HepG2 (cell line): ENCODE data around the gene TCF20. TPM values are rescaled to one million over a fixed set of nuclear protein-coding genes. Genes with fewer than 3 reads are reported as not detected.

Source experiments
- GTF2F1 ChIP-seq: fragments of 150-350 bp; IDR thresholded peaks from 2 replicates; pipeline ENCODE4 v1.6.1; 2014; ENCODE audit warnings: low read length
- ISL2 ChIP-seq: sonication (generic); formaldehyde crosslinking; IDR thresholded peaks from 2 replicates; pipeline ENCODE4 v1.5.0; 2020; ENCODE audit warnings: missing genetic modification reagents
- MEIS1 ChIP-seq: sonication (generic); formaldehyde crosslinking; IDR thresholded peaks from 2 replicates; pipeline ENCODE4 v1.9.0; 2021; ENCODE audit warnings: mild to moderate bottlenecking, missing genetic modification reagents, moderate library complexity, borderline replicate concordance
- MYC ChIP-seq: sonication (generic); formaldehyde crosslinking; IDR thresholded peaks from 2 replicates; pipeline ENCODE4 v1.9.0; 2021; ENCODE audit warnings: missing genetic modification reagents, borderline replicate concordance
- NR2F1 ChIP-seq, 2 experiments: fragments of 450-650 bp in 1 of 2; formaldehyde crosslinking in 1 of 2; IDR thresholded peaks; 2 replicates each; pipeline versions ENCODE4 v1.5.0 to v1.6.1; 2016 to 2020; ENCODE audit warnings: mild to moderate bottlenecking in 1 of 2, missing compliant biosample characterization in 1 of 2, missing genetic modification reagents in 1 of 2, moderate library complexity in 1 of 2
- PHB2 ChIP-seq: fragments of 450-650 bp; IDR thresholded peaks from 2 replicates; pipeline ENCODE4 v1.6.1; 2018; ENCODE audit not compliant: partially characterized antibody
- SIX4 ChIP-seq: sonication (generic); formaldehyde crosslinking; IDR thresholded peaks from 2 replicates; pipeline ENCODE4 v1.4.0; 2020; ENCODE audit warnings: missing genetic modification reagents
- SKI ChIP-seq: fragments of 450-650 bp; IDR thresholded peaks from one replicate; pipeline ENCODE4 v1.6.1; 2018; ENCODE audit warnings: mild to moderate bottlenecking; ENCODE audit not compliant: partially characterized antibody
- SUZ12 ChIP-seq: fragments of 150-350 bp; IDR thresholded peaks from 2 replicates; pipeline ENCODE4 v1.6.1; 2014; ENCODE audit warnings: low read depth, low read length
- TBX3 ChIP-seq: fragments of 450-650 bp; IDR thresholded peaks from 2 replicates; pipeline ENCODE4 v1.6.1; 2017; ENCODE audit warnings: antibody characterized with exemption, mild to moderate bottlenecking, inconsistent platforms, borderline replicate concordance
- ZKSCAN8 ChIP-seq: IDR thresholded peaks from 2 replicates; pipeline ENCODE4 v1.6.1; 2016; ENCODE audit warnings: borderline replicate concordance, missing genetic modification reagents, missing compliant biosample characterization
- ZNF256 ChIP-seq: sonication (generic); formaldehyde crosslinking; conservative IDR thresholded peaks from 2 replicates; pipeline ENCODE4 v1.4.0; 2020; ENCODE audit warnings: missing genetic modification reagents
- ZNF614 ChIP-seq: IDR thresholded peaks from 2 replicates; pipeline ENCODE4 v1.6.1; 2018; ENCODE audit warnings: missing biosample characterization, missing genetic modification reagents, inconsistent platforms, borderline replicate concordance
- polyA plus RNA-seq, 8 experiments: library from polyadenylated mRNA; depleted of rRNA in 3 of 8; stranded (reverse) in 7 of 8; unstranded in 1 of 8; fragments of >200 nt; fragmentation: Illumina TruSeq in 4 of 8; extraction: Trizol in 4 of 8; gene quantifications; 2 replicates each; pipeline versions ENCODE4 v1.2.1 to v1.2.3, GENCODE V29; 2011 to 2016; ENCODE audit warnings: low read depth in 4 of 8, missing spikeins in 1 of 8, mixed read lengths in 1 of 8; ENCODE audit not compliant: insufficient read depth in 1 of 8
- total RNA-seq, 5 experiments: library from RNA; depleted of rRNA; stranded (reverse); fragments of >200 nt; fragmentation: Illumina TruSeq; extraction: Trizol; gene quantifications; 2 replicates each; pipeline ENCODE4 v1.2.3, GENCODE V29; 2016; ENCODE audit warnings: low read depth in 1 of 5
- TF ChIP-seq, protein P1 (sequence below): sonication (generic); formaldehyde crosslinking; IDR thresholded peaks from 2 replicates; pipeline ENCODE4 v1.5.0; 2020; ENCODE audit warnings: mild to moderate bottlenecking, missing genetic modification reagents
- TF ChIP-seq, protein P2 (sequence below): sonication (generic); formaldehyde crosslinking; IDR thresholded peaks from 2 replicates; pipeline ENCODE4 v1.5.1; 2020; ENCODE audit warnings: mild to moderate bottlenecking, missing genetic modification reagents, moderate library complexity
- TF ChIP-seq, protein P3 (sequence below): sonication (generic); formaldehyde crosslinking; IDR thresholded peaks from 2 replicates; pipeline ENCODE4 v1.9.0; 2021; ENCODE audit warnings: missing genetic modification reagents, borderline replicate concordance
- TF ChIP-seq, protein P4 (sequence below): sonication (generic); formaldehyde crosslinking; IDR thresholded peaks from 2 replicates; pipeline ENCODE4 v1.5.0; 2020; ENCODE audit warnings: missing genetic modification reagents, mild to moderate bottlenecking, borderline replicate concordance
- TF ChIP-seq, protein P5 (sequence below): sonication (generic); formaldehyde crosslinking; IDR thresholded peaks from 2 replicates; pipeline ENCODE4 v1.5.0; 2020; ENCODE audit warnings: missing genetic modification reagents
- TF ChIP-seq, protein P6 (sequence below): sonication (generic); formaldehyde crosslinking; IDR thresholded peaks from 2 replicates; pipeline ENCODE4 v1.4.0; 2020; ENCODE audit warnings: missing genetic modification reagents

The TCF20 gene
- total and polyA plus RNA-seq, 2 of the 13 experiments (the other 11 are each of a cell fraction or from before 2014, with no cell fraction given), result 12.8 to 23.7 TPM

DNA sequence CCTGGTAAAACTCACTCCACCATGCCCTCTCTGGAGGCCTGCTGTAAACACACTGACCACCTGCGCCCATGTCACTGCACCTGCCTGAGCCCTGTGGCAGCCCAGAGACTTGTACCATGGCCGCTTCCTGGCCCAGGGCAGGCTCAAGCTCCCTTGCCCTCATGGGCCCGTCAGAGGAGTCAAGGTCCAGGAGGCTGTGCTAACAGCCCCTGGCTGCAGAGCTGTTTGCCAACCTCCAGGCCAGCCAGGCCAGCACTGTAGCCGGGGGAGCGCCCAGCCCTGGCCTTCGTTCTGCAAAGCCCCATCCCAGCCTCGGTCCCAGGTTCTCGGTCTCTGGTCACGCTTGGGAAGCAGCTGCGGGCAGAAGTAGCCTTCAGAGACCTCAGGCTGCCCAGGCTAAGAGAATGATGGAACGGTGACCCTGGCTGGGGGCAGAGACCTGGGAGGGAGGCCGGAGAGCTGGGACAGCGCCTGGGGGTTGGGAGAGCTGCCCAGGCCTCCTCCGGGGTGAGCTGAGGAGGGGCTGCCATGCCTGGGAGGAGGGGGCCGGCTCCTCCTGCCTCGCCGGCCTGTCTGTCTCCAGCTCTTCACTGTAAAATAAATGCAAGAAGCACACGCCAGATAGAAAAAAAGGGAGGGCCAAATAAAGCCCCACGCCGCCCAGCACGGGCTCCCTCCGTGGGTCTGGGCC lies 11.9 kb upstream of the TCF20 start (continued):
- TF ChIP-seq, protein P1, sequence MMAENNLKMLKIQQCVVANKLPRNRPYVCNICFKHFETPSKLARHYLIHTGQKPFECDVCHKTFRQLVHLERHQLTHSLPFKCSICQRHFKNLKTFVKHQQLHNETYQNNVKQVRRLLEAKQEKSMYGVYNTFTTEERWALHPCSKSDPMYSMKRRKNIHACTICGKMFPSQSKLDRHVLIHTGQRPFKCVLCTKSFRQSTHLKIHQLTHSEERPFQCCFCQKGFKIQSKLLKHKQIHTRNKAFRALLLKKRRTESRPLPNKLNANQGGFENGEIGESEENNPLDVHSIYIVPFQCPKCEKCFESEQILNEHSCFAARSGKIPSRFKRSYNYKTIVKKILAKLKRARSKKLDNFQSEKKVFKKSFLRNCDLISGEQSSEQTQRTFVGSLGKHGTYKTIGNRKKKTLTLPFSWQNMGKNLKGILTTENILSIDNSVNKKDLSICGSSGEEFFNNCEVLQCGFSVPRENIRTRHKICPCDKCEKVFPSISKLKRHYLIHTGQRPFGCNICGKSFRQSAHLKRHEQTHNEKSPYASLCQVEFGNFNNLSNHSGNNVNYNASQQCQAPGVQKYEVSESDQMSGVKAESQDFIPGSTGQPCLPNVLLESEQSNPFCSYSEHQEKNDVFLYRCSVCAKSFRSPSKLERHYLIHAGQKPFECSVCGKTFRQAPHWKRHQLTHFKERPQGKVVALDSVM (CRISPR knock-in tag), result peak; percentile 62; the same call in 1 of the 2 replicates
- TF ChIP-seq GTF2F1, result no peak
- no peak for TF ChIP-seq ZNF256 (CRISPR knock-in tag)
- no peak for TF ChIP-seq MEIS1 (CRISPR knock-in tag)
- TF ChIP-seq SIX4 (CRISPR knock-in tag), result no peak
- TF ChIP-seq, protein P2, sequence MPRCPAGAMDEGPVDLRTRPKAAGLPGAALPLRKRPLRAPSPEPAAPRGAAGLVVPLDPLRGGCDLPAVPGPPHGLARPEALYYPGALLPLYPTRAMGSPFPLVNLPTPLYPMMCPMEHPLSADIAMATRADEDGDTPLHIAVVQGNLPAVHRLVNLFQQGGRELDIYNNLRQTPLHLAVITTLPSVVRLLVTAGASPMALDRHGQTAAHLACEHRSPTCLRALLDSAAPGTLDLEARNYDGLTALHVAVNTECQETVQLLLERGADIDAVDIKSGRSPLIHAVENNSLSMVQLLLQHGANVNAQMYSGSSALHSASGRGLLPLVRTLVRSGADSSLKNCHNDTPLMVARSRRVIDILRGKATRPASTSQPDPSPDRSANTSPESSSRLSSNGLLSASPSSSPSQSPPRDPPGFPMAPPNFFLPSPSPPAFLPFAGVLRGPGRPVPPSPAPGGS, result no peak
- no peak for TF ChIP-seq TBX3
- no peak for TF ChIP-seq SUZ12
- TF ChIP-seq, protein P3, sequence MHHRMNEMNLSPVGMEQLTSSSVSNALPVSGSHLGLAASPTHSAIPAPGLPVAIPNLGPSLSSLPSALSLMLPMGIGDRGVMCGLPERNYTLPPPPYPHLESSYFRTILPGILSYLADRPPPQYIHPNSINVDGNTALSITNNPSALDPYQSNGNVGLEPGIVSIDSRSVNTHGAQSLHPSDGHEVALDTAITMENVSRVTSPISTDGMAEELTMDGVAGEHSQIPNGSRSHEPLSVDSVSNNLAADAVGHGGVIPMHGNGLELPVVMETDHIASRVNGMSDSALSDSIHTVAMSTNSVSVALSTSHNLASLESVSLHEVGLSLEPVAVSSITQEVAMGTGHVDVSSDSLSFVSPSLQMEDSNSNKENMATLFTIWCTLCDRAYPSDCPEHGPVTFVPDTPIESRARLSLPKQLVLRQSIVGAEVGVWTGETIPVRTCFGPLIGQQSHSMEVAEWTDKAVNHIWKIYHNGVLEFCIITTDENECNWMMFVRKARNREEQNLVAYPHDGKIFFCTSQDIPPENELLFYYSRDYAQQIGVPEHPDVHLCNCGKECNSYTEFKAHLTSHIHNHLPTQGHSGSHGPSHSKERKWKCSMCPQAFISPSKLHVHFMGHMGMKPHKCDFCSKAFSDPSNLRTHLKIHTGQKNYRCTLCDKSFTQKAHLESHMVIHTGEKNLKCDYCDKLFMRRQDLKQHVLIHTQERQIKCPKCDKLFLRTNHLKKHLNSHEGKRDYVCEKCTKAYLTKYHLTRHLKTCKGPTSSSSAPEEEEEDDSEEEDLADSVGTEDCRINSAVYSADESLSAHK (CRISPR knock-in tag), result no peak
- TF ChIP-seq ZKSCAN8 (CRISPR knock-in tag), result no peak
- TF ChIP-seq, protein P4, sequence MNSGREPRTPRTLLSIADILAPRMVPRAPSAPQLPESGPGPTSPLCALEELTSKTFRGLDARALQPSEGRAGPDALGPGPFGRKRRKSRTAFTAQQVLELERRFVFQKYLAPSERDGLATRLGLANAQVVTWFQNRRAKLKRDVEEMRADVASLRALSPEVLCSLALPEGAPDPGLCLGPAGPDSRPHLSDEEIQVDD (CRISPR knock-in tag), result no peak
- no peak for TF ChIP-seq SKI
- no peak for TF ChIP-seq ISL2 (CRISPR knock-in tag)
- TF ChIP-seq, protein P5, sequence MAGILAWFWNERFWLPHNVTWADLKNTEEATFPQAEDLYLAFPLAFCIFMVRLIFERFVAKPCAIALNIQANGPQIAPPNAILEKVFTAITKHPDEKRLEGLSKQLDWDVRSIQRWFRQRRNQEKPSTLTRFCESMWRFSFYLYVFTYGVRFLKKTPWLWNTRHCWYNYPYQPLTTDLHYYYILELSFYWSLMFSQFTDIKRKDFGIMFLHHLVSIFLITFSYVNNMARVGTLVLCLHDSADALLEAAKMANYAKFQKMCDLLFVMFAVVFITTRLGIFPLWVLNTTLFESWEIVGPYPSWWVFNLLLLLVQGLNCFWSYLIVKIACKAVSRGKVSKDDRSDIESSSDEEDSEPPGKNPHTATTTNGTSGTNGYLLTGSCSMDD, result no peak
- TF ChIP-seq PHB2, result no peak
- peak; percentile 58; the same call in 1 of the 2 replicates for TF ChIP-seq MYC (CRISPR knock-in tag)
- TF ChIP-seq, protein P6, sequence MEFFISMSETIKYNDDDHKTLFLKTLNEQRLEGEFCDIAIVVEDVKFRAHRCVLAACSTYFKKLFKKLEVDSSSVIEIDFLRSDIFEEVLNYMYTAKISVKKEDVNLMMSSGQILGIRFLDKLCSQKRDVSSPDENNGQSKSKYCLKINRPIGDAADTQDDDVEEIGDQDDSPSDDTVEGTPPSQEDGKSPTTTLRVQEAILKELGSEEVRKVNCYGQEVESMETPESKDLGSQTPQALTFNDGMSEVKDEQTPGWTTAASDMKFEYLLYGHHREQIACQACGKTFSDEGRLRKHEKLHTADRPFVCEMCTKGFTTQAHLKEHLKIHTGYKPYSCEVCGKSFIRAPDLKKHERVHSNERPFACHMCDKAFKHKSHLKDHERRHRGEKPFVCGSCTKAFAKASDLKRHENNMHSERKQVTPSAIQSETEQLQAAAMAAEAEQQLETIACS, result no peak
- TF ChIP-seq ZNF614, result no peak
- no peak for TF ChIP-seq NR2F1 (CRISPR knock-in tag; IDR thresholded peaks at IDR 0.05)
